HCEC 1CT (cell line): Measurements from ENCODE around the gene NEU1.
"Not testable (repeated sequence)": the region's sequence is repeated elsewhere in the genome, so short reads cannot be mapped to it uniquely, and the experiment has no call there.

Source experiments
- DNase-seq: peaks from one replicate; pipeline ENCODE4 v3.0.0-alpha.2; 2017

NEU1 gene

DNA sequence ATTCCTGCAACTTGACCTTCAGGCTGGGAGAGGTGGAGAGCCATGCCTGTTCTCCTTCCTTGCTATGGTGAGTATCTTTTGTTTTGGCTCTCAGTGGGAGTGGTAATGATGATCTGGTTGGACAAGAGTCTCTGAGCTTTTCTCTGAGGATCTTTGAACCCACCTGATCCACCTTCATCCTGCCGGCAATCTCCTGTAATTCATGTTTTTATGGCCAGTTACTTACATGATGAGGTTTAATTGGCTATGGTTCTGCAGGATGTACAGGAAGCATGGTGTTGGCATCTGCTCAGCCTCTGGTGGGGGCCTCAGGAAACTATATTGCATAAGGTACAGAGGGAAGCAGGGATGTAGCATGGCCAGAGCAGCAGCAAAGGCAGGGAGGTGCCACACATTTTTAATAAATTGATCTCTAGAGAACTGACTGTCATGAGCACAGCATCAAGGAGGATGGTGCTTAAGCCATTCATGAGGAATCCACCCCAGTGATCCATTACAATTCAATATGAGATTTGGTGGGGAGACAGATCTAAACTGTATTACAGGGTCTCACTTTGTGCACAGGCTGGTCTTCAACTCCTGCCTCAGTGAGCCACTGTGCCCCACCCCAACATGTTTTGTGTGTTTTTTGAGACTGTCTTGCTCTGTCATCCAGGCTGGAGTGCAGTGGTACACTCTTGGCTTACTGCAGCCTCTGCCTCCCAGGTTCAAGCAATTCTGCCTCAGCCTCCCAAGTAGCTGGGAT lies 25.1 kb downstream of the NEU1 start:
- DNase-seq = no peak

DNA sequence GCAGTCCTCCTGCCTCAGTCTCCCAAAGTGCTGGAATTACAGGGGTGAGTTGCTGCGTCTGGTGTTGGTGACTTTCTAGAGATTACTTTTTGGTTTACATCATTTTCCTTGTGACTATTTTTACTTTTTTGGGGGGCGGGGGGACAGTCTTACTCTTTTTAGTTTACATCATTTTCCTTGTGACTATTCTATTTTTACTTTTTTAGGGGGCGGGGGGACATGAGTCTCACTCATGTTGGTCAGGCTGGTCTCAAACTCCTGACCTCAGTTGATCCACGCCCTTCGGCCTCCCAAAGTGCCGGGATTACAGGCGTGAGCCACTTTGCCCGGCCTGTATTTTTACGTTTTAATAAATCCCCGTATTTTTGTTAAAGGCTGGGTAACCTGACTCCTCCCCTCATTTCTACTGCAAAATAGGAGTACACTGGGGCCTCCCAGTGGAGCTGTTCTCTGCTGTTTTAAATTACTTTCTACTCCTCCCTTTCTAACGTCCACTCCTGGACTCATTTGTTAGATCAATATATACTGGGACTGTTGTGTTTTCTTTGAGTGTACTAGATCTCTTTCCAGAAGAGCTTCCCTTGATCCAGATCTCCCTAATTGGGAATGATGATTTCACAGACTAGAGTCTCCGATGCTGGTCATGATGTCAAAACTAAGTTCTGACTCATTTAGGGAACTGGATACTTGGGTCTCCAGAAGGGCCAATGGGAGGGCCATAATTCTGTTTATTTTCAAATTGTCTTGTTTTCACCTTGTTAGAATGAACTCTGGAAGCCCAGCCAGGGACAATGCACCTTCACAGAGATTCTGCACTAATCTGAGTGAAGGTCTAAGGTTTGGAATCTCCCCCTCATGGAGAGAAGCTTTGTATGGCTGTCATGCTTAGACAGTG lies 25.9 kb downstream of the NEU1 start:
- peak; percentile 57 for DNase-seq

DNA sequence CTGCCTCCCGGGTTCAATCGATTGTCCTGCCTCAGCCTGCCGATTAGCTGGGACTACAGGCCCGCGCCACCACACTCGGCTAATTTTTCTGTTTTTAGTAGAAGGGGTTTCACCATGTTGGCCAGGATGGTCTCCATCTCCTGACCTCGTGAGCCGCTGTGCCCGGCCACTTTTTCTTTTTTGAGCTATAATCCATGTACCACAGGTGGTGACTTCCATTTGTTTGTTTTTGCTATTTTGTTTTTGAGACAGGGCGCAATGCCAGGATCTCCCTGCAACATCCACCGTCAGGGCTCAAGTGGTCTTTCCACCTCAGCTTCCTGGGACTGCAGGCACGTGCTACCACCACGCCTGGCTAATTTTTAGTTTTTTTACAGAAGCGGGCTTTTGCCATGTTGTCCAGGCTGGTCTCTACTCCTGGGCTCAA lies 26.6 kb downstream of the NEU1 start:
- no peak for DNase-seq

DNA sequence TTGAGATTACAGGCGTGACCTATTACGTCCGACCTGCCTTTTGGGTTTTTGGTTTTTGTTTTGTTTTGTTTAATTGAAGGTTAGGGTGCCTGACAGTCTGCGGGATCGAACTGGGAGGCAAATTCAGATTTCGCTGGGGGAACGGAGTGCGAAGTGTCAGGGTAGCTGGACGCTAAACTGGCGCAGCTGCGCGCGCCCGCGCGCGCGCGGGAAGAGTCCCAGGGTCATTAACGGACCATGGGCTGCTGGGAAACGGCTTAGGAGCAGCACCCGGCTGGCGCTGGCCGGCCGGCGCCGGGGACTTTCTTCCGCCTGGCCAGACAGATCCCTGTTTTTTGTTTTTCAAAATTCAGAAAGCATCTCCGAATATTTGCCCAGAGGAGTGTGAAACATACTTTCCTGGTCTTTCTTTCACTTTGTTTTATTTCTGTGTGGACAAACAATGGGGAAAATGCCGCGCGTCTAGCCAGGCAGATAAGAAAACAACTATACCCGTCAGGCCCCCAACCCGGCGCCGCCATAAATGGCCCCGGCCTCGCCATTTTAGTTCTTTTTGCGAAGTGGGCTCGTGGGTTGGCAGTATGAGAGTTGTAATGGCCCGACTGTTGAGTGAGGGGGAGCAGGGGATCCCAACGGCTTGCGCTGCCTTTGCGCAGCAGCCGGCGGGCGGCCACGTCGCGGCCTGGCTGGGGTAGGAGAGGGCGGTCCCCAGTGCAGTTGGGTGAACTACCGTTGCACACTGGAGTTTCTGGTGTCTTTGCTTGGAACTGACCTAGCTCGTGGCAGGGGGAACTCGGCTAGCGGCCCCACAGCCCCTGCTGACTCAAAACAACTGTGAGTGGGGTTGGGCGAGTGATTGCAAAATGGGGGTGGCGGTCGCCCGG lies 28.0 kb downstream of the NEU1 start:
- peak; percentile 91 for DNase-seq

DNA sequence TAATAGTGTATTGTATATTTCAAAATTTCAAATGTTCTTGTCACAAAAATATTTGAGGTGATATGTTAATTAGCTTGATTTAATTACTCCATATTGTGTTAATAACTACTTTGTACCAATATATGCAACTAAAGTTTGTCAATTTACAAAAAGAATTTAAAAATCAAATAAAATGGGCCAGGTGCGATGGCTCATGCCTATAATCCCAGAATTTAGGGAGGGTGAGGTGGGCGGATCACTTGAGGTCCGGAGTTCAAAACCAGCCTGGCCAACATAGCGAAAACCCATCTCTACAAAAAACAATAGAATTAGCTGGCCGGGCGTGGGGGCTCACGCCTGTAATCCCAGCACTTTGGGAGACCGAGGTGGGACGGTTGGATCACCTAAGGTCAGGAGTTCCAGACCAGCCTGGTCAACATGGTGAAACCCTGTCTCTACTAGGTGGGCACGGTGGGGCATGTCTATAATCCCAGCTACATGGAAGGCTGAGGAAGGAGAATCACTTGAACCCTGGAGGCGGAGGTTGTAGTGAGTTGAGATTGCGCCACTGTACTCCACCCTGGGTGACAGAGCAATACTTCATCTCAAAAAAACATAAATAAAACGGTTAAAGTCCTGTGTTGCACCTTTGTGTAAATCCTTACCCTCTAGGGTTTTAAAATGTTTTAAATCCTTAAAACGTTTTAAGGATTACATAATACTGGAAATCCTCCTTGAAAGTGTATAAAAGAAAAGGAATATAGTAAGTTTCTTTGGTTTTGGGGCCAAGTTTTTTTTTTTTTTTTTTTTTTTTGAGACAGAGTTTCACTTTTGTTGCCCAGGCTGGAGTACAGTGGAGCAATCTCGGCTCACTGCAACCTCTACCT lies 31.0 kb downstream of the NEU1 start:
- no peak for DNase-seq

DNA sequence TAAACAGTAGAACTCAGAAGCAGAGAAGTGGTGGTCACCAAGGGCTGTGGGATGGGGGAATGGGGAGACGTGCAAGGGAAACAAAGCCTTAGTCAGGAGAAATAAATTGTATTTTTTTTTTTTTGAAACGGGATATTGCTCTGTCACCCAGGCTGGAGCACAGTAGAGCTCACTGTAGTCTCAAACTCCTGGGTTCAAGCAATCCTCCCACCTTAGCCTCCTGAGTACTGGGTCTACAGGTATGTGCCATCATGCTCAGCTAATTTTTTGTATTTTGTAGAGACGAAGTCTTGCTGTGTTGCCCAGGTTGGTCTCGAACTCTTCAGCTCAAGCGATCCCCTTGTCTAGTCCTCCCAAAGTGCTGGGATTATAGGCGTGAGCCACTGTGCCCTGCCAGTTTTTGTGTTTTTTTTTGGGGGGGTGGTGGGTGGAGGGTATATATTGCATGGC lies 31.7 kb downstream of the NEU1 start:
- no peak for DNase-seq

DNA sequence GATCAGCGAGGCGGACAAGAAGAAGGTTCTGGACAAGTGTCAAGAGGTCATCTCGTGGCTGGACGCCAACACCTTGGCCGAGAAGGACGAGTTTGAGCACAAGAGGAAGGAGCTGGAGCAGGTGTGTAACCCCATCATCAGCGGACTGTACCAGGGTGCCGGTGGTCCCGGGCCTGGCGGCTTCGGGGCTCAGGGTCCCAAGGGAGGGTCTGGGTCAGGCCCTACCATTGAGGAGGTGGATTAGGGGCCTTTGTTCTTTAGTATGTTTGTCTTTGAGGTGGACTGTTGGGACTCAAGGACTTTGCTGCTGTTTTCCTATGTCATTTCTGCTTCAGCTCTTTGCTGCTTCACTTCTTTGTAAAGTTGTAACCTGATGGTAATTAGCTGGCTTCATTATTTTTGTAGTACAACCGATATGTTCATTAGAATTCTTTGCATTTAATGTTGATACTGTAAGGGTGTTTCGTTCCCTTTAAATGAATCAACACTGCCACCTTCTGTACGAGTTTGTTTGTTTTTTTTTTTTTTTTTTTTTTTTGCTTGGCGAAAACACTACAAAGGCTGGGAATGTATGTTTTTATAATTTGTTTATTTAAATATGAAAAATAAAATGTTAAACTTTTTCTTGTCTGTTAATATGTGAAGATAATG lies 32.9 kb downstream of the NEU1 start:
- peak; percentile 61 for DNase-seq

DNA sequence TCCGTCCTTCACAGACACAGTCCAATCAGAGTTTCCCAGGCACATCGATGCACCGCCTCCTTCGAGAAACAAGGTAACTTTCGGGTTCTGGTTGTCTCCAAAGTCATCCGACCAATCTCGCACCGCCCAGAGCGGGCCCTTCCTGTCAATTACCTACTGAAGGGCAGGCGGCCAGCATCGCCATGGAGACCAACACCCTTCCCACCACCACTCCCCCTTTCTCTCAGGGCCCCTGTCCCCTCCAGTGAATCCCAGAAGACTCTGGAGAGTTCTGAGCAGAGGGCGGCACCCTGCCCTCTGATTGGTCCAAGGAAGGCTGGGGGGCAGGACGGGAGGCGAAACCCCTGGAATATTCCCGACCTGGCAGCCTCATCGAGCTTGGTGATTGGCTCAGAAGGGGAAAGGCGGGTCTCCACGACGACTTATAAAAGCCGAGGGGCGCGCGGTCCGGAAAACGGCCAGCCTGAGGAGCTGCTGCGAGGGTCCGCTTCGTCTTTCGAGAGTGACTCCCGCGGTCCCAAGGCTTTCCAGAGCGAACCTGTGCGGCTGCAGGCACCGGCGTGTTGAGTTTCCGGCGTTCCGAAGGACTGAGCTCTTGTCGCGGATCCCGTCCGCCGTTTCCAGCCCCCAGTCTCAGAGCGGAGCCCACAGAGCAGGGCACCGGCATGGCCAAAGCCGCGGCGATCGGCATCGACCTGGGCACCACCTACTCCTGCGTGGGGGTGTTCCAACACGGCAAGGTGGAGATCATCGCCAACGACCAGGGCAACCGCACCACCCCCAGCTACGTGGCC lies 35.1 kb downstream of the NEU1 start, which contains the start of gene HSPA1B:
Gene HSPA1B, plus strand, starts transcription at position 453 of the 794 bp plus-strand sequence. Its CDS starts 213 bp downstream, at position 666.
- peak; percentile 100 for DNase-seq

DNA sequence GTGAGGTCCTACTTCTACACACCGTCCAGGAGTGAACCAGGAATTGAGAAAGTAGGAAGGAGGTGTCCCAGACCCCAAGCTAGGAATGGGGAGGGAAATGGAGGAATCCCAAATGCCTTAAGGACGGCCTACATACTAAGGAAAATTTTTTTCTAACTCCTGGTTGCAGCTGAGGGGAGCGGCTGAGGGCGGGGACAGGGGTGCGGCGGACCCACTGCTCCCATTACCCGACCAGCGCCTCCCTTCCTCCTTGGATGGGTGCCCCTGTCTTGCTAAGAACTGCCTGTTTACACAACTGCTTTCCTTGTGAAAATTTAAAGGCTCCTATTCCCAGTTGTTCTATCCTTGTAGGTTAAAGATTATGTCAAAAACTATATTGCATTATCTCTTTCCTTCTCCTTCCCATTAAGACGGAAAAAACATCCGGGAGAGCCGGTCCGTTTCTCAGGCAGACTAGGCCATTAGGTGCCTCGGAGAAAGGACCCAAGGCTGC lies 35.8 kb downstream of the NEU1 start:
- DNase-seq = peak; percentile 87

DNA sequence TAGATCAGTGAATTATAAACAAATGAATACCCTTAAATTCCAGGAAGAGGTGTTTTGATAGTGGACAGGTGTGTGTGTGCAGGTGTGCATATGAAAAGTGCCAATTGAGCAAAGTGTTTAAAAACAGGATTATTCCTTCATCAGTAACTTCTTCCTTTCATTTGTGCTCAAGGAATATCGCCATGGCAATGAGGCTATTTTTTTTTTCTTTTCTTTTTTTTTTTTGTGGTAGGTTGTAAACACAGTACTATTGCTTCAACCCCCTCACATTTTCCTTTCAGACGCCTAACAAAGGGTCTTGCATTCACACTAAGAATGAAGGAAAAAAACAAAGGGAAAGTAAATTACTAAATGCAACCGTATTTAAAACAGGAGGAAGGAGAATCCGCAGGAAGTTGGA lies 37.1 kb downstream of the NEU1 start:
- no peak for DNase-seq

DNA sequence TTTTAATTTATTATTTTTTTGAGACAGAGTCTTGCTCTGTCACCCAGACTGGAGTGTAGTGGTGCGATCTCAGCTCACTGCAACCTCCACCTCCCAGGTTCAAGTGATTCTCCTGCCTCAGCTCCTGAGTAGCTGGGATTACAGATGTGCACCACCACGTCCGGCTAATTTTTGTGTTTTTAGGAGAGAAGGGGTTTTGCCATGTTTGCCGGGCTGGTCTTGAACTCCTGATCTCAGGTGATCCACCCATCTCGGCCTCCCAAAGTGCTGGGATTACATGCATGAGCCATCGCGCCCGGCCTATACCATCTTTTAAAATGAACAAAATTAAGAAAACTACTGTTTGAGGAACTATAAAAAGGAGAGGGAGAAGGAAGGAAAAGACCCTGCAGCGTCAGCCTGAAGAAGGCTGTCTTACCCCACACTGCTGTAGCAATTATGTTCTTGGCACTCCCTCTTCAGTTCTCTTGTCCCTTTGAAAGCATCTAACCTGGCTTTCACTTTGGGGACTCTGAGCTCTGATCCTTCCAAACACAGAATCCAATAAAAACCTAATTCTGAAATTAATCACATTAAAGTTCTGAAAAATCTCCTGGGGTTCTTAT lies 38.9 kb downstream of the NEU1 start:
- not testable (repeated sequence) for DNase-seq

DNA sequence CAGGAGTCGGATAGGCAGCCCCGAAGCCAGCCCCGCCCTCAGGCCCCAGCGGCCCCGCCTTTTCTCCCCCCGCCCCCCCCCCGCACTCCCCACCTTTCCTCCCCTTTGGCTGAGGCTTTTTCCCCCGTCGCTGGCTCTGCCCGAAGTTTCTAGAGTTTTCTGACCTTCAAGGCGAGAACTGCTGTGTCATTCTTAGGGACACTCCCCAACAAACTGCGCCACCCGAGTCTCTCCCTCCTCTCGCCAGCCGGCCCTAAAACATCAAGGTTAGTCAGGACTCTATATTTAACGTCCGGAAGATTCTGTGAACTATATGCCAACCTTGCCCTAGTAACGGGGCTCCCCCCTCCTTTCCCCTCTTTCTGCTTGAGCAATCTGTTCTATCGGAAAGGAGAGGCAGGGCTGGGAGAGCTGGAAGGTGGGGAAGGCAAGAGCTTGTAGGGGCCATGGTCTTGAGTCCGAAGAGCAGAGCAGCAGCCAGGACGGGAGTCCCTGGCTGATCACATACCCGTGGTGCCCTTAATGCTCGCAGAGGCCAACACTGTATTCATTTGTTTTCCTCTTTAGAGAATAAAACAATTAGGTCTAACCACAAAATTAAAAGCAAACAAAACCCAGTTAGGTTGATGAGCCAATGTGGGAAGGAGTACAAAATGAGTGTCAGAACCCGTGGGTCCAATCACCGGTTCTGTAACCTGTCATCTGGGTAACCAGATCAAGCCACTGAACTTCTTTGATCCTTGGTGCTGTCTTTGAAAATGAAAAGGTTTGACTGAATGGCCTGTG lies 40.4 kb downstream of the NEU1 start:
- peak; percentile 77 for DNase-seq

DNA sequence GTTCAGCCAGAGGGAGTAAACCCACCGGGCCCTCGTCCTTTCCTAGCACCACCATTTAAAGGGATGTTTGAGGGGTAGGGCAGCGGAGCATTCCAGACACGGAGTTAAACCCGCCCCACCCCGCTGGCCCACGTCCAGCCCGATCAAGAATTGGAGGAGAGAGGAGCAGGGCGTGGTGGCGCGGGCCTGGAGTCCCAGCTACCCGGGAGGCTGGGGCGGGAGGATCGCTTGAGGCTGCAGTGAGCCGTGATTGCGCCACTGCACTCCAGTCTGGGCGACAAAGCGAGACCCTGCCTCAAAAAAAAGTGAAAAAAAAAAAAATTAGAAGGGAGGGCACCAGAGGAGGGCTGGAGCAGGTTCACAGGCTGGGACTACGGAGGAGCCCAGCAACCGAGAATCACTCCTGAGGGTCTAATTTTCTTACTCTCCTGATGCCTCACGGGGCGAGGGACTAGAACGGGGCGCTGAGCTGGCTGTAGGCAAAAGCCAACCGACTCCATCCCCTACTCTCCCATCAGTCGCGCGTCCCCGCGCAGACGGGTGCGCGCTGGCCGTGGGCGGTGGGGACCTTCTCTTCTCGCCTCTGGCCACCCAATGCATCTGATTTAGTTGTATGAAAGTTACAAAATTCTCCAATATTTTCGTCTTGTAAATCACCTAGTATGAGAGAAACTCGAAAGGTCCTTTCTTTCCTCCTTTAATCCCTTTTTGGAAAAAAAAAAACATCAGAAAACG lies 41.2 kb downstream of the NEU1 start:
- peak; percentile 42 for DNase-seq

DNA sequence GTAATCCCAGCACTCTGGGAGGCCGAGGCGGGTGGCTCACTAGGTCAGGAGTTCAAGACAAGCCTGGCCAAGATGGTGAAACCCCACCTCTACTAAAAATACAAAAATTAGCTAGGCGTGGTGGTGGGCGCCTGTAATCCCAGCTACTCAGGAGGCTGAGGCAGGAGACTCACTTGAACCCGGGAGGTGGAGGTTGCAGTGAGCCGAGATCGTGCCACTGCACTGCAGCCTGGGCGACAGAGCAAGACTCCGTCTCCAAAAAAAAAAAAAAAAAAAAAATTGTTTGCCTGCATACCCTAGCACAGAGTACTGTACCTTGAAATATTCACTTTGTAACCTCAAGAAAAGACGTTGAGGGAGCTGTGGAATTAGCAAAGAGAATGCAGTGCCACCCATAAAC lies 42.2 kb downstream of the NEU1 start:
- DNase-seq = not testable (repeated sequence)

DNA sequence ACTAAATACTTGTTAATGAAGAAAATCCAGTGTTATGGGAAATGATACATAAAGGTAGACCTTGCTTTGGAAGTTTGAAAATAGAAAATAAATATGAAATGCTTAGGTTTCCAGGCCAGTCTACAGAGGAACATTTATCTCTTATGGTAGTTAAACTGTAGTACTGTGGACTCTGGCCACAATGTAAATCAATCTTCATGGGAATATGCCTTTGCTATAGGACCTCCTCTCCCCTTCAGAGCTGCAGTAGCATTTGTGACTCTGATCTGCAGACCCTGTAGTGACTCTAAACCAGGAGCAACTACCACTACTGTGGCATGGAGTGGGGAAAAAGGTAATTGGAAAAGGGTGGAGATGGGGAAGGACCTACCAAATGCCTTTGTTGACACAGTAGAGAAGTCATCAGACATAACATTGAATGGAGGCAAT lies 42.7 kb downstream of the NEU1 start:
- no peak for DNase-seq

DNA sequence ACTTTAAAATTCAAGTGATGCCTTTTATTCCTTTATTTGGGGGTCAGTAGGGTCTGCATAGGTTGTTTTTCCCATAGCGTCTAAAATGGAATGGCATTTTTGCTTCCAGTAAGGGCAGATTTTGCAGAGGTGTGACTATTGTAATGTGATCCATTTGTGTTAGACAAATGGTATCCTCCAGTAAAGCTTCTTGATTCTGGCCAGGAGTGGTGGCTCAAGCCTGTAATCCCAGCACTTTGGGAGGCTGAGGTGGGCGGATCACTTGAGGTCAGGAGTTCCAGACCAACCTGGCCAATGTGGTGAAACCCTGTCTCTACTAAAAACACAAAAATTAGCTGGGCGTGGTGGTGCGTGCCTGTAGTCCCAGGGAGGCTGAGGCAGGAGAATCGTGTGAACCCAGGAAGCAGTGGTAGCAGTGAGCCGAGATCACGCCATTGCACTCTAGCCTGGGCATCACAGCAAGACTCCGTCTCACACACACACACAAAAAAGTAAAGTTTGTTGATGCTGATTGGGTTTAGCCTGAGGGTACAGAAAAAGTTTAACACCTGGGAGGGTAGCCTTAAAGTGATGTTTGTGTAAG lies 44.6 kb downstream of the NEU1 start:
- DNase-seq = not testable (repeated sequence)

DNA sequence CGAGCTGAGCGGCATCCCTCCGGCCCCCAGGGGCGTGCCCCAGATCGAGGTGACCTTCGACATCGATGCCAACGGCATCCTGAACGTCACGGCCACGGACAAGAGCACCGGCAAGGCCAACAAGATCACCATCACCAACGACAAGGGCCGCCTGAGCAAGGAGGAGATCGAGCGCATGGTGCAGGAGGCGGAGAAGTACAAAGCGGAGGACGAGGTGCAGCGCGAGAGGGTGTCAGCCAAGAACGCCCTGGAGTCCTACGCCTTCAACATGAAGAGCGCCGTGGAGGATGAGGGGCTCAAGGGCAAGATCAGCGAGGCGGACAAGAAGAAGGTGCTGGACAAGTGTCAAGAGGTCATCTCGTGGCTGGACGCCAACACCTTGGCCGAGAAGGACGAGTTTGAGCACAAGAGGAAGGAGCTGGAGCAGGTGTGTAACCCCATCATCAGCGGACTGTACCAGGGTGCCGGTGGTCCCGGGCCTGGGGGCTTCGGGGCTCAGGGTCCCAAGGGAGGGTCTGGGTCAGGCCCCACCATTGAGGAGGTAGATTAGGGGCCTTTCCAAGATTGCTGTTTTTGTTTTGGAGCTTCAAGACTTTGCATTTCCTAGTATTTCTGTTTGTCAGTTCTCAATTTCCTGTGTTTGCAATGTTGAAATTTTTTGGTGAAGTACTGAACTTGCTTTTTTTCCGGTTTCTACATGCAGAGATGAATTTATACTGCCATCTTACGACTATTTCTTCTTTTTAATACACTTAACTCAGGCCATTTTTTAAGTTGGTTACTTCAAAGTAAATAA lies 45.3 kb downstream of the NEU1 start:
- DNase-seq = not testable (repeated sequence)
